Activated naive CD4-positive, alpha-beta T cell treated with anti-CD3 and anti-CD28 coated beads, Interleukin-2, amount 10 ng/mL, durations not matched to agents 5 hours and 36 hours (primary cell): ENCODE results near the gene CGB1. TPM values are rescaled to one million over a fixed set of nuclear protein-coding genes. Genes with fewer than 3 reads are reported as not detected.

Experiments
- microRNA-seq: library from miRNA; unstranded; fragments of <30 nt; microRNA quantifications from one replicate; pipeline ENCODE4 v1.2.0, GENCODE V29; 2022; ENCODE audit warnings: borderline microRNAs expressed, borderline replicate concordance
- total RNA-seq, 2 experiments: library from RNA; stranded (reverse); gene quantifications; one replicate each; pipeline ENCODE4 v1.2.3, GENCODE V29; 2021

The CGB1 gene
- not detected for total RNA-seq

GRCh38 chr19:49036815-49037214 lies at the start of gene CGB1:
CGB1 (minus strand) TSS chr19:49036895; CDS start chr19:49036711, 184 bp downstream.

GRCh38 chr19:49085020-49085867 lies 48.5 kb upstream of the CGB1 start, which contains the start of gene SNRNP70:
SNRNP70 (plus strand) TSS chr19:49085451; CDS start chr19:49086415, 964 bp downstream.

GRCh38 chr19:49064768-49065611 lies 28.3 kb upstream of the CGB1 start, which contains the start of gene NTF4:
NTF4 (minus strand) TSS chr19:49064818; CDS start chr19:49061997, 2,821 bp downstream.

GRCh38 chr19:49057636-49058234 lies 21.0 kb upstream of the CGB1 start, which contains the start of gene CGB7:
CGB7 (minus strand) TSS chr19:49057749; CDS start chr19:49055375, 2,374 bp downstream.

DNA sequence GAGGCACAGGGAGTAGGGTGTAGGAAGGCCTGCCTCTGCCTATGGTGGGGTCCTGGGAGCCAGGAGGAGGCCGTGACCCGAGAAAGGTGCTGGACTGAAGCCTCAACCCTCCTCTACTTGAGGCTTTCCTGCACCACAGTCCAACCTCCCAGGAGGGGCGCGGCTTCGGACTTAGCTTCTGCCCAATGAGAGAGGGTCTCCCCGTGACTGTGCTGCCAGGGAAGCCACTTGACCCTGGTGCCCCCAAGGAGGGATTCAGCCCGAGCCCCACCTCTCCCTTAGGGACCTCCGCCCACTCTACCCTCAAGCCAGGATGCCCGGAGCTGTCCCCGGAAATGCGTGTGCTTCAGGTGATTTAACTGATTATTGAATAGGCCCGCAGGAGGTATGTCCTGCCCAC lies 12.3 kb upstream of the CGB1 start, which contains the start of gene CGB8:
Gene CGB8 (minus strand): TSS at position 101 of the 400 bp plus-strand sequence. CDS start 372 bp downstream, outside the sequence.

DNA sequence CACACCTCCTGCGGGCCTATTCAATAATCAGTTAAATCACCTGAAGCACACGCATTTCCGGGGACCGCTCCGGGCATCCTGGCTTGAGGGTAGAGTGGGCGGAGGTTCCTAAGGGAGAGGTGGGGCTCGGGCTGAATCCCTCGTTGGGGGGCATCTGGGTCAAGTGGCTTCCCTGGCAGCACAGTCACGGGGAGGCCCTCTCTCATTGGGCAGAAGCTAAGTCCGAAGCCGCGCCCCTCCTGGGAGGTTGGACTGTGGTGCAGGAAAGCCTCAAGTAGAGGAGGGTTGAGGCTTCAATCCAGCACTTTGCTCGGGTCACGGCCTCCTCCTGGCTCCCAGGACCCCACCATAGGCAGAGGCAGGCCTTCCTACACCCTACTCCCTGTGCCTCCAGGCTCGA lies 6.9 kb upstream of the CGB1 start, which contains the start of gene CGB5:
Gene CGB5 (plus strand): TSS at position 301 of the 400 bp plus-strand sequence. CDS start 362 bp downstream, outside the sequence.

GRCh38 chr19:49031642-49032301 lies 4.9 kb downstream of the CGB1 start, which contains the start of gene CGB2:
CGB2 (plus strand) TSS chr19:49031890; CDS start chr19:49032096, 206 bp downstream.

DNA sequence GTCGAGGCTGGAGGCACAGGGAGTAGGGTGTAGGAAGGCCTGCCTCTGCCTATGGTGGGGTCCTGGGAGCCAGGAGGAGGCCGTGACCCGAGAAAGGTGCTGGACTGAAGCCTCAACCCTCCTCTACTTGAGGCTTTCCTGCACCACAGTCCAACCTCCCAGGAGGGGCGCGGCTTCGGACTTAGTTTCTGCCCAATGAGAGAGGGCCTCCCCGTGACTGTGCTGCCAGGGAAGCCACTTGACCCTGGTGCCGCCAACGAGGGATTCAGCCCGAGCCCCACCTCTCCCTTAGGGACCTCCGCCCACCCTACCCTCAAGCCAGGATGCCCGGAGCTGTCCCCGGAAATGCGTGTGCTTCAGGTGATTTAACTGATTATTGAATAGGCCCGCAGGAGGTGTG lies 12.5 kb downstream of the CGB1 start, which contains the start of gene CGB3:
Gene CGB3 (minus strand): TSS at position 101 of the 400 bp plus-strand sequence. CDS start 362 bp downstream, outside the sequence.

GRCh38 chr19:49017041-49017665 lies 19.5 kb downstream of the CGB1 start, which contains the start of gene LHB:
LHB (minus strand) TSS chr19:49017091; CDS start chr19:49017081, 10 bp downstream.

DNA sequence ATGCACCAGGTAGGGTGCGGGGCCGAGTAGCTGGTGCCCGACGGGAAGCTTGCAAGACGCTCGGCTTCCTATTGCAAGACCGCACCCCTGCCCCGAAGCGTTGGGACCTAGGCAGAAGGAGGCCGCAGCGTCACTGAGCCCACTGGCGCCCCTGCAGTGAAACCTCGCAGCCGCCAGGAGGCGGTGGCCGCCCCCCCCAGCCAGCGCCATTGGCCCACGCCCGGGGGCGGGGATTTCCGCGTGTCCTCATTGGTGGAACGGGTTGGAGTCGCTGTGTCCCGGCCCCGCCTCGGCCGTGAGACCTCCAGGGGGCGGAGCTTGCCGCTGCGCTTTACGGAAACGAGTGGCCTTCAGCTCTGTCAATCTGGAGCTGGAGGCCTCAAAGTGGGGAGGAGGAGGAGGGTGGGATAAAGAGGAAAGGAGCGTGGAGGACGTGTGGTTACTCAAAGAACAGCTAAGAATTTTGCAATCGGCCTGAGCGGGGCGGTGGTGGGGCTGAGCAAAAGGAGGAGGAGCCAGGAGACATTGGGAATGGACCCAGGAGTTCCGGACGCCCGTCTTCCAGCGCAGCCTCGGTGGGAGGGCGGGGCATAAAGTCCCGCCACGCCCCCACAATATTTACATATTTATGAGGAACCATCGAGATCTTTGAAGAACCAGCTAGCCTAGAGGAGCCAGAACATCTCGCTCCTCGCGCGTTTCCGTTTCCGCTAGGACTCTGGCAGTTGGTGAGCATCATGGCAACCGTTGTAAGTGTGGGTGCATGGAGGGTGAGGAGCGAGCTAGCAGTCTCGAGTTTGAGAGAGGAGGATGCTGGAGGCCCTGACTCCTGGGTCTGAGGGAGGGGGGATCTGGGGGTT lies 43.3 kb downstream of the CGB1 start, which contains the start of the genes GYS1 and RUVBL2:
Gene GYS1 (minus strand): TSS at position 135 of the 860 bp plus-strand sequence. CDS start 197 bp downstream, outside the sequence.
Gene RUVBL2 (plus strand): TSS at position 713 of the 860 bp plus-strand sequence. CDS start 25 bp downstream, at position 738.

Small RNA genes lying within 50 kb of the gene (microRNA-seq; reads per million reads assigned to microRNA genes)
- not detected for gene MIR6798

Other genes starting within 250 kb of the CGB1 start
- gene BCAT2, start 225.9 kb downstream of the CGB1 start, total RNA-seq, result 10 to 100 TPM; 38.5 to 41.2 TPM
- gene HSD17B14, start 200.4 kb downstream of the CGB1 start, total RNA-seq, result under 1 TPM; 0.35 to 0.82 TPM
- 1 to 10 TPM; 6.8 to 8.0 TPM for gene PLEKHA4, start 168.3 kb downstream of the CGB1 start, total RNA-seq
- gene PPP1R15A, start 164.5 kb downstream of the CGB1 start, total RNA-seq, result 10 to 100 TPM; 50.9 to 56.1 TPM
- not detected for gene TULP2, start 138.2 kb downstream of the CGB1 start, total RNA-seq
- gene NUCB1, start 136.6 kb downstream of the CGB1 start, total RNA-seq, result 100 to 1,000 TPM; 276 to 287 TPM
- gene DHDH, start 103.2 kb downstream of the CGB1 start, total RNA-seq, result 1 to 10 TPM; 1.8 to 2.1 TPM
- 100 to 1,000 TPM; 271 to 293 TPM for gene BAX, start 82.0 kb downstream of the CGB1 start, total RNA-seq
- 100 to 1,000 TPM; 799 to 840 TPM for gene FTL, start 71.6 kb downstream of the CGB1 start, total RNA-seq
- gene GYS1, start 43.6 kb downstream of the CGB1 start, total RNA-seq, result 10 to 100 TPM; 55.7 to 58.7 TPM
- gene RUVBL2, start 43.0 kb downstream of the CGB1 start, total RNA-seq, result 10 to 100 TPM; 58.4 to 59.0 TPM
- gene LHB, start 19.8 kb downstream of the CGB1 start, total RNA-seq, result not detected
- gene CGB3, start 12.6 kb downstream of the CGB1 start, total RNA-seq, result not detected
- gene CGB2, start 5.0 kb downstream of the CGB1 start, total RNA-seq, result not detected
- gene CGB5, start 7.0 kb upstream of the CGB1 start, total RNA-seq, result not detected
- not detected for gene CGB8, start 12.2 kb upstream of the CGB1 start, total RNA-seq
- gene CGB7, start 20.9 kb upstream of the CGB1 start, total RNA-seq, result not detected
- gene NTF4, start 27.9 kb upstream of the CGB1 start, total RNA-seq, result not detected
- gene KCNA7, start 35.8 kb upstream of the CGB1 start, total RNA-seq, result not detected
- 100 to 1,000 TPM; 201 to 223 TPM for gene SNRNP70, start 48.6 kb upstream of the CGB1 start, total RNA-seq
- 1 to 10 TPM; 6.0 to 8.8 TPM for gene LIN7B, start 77.5 kb upstream of the CGB1 start, total RNA-seq
- 1 to 10 TPM; 1.6 to 2.5 TPM for gene C19orf73, start 82.2 kb upstream of the CGB1 start, total RNA-seq
- 1 to 10 TPM; 3.1 to 4.7 TPM for gene PPFIA3, start 82.6 kb upstream of the CGB1 start, total RNA-seq
- not detected for gene HRC, start 118.5 kb upstream of the CGB1 start, total RNA-seq
- gene TRPM4, start 120.9 kb upstream of the CGB1 start, total RNA-seq, result not detected